ENCODE measurements around the gene PVALB.

- no peak for TF ChIP-seq FOSL2 (IDR thresholded peaks at IDR 0.05; ENCODE audit: borderline replicate concordance, low read depth)
- no peak for TF ChIP-seq CTCF (IDR thresholded peaks at IDR 0.05)
- no peak for TF ChIP-seq GABPA (IDR thresholded peaks at IDR 0.05; ENCODE audit: low read depth)
Observed at GRCh38 chr22:36860438-36860820, 43.6 kb upstream of the PVALB start.

All from SK-N-SH (cell line).